Coronary artery (tissue), 2 donors: ENCODE data around the gene ZNF335.

ENCODE experiments used
- DNase-seq: peaks from one replicate; pipeline ENCODE4 v3.0.0-alpha.2; 2017; ENCODE audit warnings: low spot score
- H3K27ac ChIP-seq, 2 donors: fragments of 200-600 bp; sonication (generic); one replicate each; pipeline ENCODE4 v1.5.1; 2016 to 2019
- H3K4me3 ChIP-seq: fragments of 200-600 bp; sonication (generic); 2 replicates; pipeline ENCODE4 v1.5.1; 2016; ENCODE audit warnings: mild to moderate bottlenecking, moderate library complexity
- TF ChIP-seq, protein P1 (sequence below): fragments of 200-600 bp; sonication (generic); IDR thresholded peaks from one replicate; pipeline ENCODE4 v1.5.1; 2019; ENCODE audit warnings: antibody characterized with exemption

ZNF335 gene

DNA sequence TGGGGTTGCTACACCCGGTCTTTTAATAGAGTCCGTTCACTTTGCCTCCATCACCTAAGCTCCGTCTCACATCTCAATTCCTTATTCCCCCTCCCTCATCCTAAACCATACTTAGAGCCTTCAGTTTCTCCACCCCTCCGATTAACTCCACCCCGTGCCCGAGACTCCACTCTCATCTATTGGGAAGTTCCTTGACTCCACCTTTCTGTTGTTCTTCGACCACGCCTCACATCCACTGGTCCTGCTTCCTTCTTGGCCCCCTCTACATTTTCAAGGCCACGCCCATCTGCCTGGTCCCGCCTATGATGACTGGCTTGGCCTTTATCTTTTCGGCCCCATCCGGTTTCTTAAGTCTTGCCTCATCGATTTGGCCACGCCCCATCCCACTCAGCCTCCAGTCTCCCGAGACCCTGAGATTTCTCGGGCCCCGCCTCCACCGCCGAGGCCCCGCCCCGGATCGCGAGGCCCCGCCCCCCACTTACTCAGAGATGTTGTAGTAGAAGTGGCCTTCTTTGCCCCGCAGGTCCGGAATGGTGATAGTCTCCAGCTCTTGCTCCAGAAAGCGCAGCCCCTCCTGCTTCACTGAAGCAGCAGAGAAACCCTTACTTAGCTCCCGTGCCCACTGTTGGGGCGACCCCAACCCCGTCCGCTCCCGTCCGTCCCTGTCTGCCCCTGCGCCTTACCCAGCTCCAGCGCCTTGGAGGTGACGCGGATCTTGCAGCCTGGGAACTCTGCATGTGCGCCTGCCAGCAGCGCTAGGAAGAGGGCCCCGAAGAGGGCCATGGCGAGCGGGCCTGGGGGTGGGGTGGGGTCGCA is 61.1 kb downstream of the ZNF335 start:
- DNase-seq, result peak; percentile 99
- H3K4me3 ChIP-seq, result peak overlapping the region; percentile 74
- peak overlapping the region; percentile 40 to 89 for H3K27ac ChIP-seq
- TF ChIP-seq, protein P1, sequence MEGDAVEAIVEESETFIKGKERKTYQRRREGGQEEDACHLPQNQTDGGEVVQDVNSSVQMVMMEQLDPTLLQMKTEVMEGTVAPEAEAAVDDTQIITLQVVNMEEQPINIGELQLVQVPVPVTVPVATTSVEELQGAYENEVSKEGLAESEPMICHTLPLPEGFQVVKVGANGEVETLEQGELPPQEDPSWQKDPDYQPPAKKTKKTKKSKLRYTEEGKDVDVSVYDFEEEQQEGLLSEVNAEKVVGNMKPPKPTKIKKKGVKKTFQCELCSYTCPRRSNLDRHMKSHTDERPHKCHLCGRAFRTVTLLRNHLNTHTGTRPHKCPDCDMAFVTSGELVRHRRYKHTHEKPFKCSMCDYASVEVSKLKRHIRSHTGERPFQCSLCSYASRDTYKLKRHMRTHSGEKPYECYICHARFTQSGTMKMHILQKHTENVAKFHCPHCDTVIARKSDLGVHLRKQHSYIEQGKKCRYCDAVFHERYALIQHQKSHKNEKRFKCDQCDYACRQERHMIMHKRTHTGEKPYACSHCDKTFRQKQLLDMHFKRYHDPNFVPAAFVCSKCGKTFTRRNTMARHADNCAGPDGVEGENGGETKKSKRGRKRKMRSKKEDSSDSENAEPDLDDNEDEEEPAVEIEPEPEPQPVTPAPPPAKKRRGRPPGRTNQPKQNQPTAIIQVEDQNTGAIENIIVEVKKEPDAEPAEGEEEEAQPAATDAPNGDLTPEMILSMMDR, result no peak

DNA sequence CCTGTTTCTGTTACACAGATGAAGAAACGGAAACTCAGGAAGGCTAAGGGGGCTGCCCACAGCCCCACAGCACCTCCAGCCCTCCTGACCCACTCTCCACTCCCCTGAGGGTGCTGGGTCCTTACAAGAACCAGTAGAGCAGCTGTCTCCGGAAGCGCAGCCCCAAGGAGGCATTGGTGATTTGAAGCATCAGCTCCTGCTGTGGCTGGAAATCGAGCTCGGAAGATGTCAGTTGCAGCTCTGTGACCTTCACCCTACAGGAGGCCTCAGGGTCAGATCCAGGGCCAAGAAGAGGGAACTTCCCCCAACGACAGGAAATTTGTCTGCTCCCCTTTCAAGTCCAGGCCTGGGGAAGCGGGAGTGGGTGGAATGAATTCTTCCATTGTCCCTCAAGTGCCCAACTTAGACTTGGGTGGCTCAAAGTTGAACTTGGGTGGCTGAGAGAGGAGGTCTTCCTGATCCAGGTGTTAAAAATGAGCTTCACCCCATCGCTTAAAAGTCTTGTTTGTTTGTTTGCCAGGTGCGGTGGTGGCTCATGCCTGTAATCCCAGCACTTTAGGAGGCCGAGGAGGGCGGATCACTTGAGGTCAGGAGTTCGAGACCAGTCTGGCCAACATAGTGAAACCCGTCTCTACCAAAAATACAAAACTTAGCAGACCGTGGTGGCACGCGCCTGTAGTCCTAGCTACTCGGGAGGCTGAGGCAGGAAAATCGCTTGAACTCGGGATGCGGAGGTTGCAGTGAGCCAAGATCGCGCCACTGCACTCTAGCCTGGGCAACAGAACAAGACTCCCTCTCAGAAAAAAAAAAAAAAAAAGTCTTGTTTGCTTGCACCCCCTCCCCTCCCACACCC is 62.0 kb downstream of the ZNF335 start:
- Histone ChIP-seq H3K27ac (peak overlapping the region in 1 of 2 donors; percentile 89), H3K4me3 (peak overlapping the region; percentile 74)
- TF ChIP-seq, protein P1, result no peak
- DNase-seq, result no peak

DNA sequence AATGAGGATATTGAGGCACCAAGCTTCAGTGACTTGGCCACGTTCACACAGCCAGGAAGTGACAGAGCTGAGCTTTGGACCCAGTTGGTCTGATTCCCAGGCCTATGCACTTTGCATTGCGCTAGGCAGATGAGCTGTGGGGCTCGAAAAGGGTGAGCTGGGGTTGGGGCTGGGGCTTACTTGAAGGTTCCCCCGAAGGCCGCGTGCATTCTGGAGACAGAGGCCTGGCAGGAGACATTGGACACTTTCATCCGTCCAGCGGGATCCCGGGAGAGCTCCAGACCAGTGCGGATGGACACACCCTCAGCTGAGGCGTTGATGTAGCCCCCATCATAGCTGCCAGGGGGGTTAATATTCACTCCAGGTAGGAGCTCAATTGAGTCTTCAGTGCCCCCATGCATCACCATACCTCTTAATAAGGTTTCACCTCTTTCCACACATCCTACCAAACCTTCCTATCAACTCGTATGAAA is 62.6 kb downstream of the ZNF335 start:
- TF ChIP-seq, protein P1, result no peak
- peak overlapping the region in 1 of 2 donors; percentile 89 for H3K27ac ChIP-seq
- DNase-seq, result no peak
- peak overlapping the region; percentile 74 for H3K4me3 ChIP-seq

DNA sequence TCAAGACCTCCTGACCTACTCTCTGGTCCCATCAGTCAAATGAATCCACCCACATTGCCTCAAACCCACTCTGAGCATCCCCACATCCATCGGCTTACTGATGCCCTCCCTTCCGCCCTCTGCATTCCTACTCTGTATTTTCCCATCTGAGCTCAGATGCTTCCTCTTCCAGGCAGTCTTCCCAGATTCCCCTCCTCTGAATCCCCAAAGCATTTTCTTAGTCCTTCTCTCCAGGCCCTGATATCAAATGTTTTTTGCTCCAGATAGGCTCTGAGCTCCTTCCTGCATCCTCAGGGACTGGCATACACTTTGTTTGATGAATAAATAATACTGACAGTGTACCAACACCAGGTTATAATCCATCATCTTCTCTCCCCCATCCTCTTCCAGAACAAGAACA is 63.9 kb downstream of the ZNF335 start:
- DNase-seq, result no peak
- TF ChIP-seq, protein P1, result no peak
- Histone ChIP-seq H3K27ac (no peak overlapping the region), H3K4me3 (no peak overlapping the region)

DNA sequence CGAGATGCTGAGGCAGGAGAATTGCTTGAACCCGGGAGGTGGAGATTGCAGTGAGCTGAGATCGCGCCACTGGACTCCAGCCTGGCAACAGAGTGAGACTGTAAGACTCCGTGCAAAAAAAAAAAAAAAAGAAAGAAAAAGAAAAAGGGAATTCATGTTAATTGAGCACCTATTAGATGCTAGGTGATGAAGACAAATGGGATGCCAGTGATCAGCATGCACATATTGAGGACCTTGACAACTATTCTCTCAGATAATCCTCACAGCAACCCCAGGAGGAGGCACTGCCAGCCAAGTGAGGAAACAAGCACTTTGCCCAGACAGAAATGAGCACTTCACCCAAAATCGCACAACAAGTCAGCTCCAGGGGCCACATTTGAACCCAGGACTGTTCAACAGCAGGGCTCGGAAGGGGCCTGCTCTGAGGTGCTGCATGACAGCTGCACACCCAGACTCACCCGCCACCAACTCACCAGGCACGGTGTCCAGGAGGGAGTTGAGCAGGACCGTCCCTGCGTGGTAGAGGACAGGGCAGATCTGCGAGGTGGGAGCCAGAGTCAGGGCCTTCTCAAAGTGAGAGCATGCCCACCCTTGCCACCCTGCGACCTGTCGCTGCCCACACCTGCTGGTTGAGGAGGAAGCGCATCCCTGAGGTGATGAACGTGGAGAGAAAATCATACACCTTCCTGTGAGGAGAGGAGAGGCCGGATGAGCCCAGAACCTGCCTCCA is 64.6 kb downstream of the ZNF335 start:
- no peak for DNase-seq
- Histone ChIP-seq H3K27ac (no peak overlapping the region), H3K4me3 (no peak overlapping the region)
- TF ChIP-seq, protein P1, result no peak

DNA sequence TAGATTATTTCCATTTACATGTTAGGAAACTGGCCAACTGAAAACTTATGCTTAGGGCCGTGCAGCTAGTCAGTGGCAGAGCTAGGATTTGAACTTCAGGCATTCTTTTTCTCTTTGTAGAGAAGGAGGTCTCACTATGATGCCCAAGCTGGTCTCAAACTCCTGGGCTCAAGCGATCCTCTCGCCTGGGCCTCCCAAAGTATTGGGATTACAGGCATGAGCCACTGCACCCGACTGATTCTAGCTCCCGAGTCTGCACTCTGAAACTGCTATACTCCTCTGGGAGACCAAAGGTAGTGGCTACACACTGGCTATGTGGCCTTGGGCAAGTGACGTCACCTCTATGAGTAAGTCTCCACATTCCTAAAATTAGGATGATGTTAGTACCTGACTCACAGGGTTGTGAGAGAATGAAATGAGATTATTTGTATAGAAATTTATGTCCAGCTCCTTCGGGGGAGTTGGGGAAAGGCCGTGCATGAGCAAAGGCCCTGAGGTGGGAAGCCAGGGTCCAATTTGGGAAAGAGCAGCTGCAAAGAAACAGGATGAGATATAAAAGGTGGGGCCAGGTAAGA is 66.4 kb downstream of the ZNF335 start:
- no peak overlapping the region for H3K4me3 ChIP-seq

More for the DNA sequence above, 66.4 kb downstream of the ZNF335 start:
- TF ChIP-seq, protein P1, result no peak
- DNase-seq, result no peak
- H3K27ac ChIP-seq, result no peak overlapping the region
